ENCODE measurements around the gene C17orf75.
"Not testable (repeated sequence)": the region's sequence is repeated elsewhere in the genome, so short reads cannot be mapped to it uniquely, and the experiment has no call there.

Gene C17orf75

DNA sequence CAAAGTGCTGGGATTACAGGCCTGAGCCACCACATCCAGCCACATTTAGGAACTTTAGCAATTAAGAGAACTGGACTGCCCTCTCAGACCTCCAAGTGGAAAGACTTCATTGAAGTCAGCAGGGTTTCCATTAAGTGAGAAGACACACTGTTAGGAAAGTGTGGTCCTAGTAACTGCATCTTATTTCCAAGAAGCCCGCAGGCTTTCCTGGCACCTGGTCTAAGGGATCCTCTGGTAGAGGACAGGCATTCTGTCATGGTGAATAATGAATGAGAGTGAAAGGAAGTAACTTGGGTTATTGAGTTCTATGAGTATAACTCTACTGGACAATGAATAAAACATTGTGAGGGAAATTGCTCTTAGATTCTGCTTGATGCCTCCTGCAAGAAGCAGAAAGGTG lies 14.1 kb downstream of the C17orf75 start:
- H4K20me1 ChIP-seq = no peaks in the 10 kb centered on the region
- H3K9me3 ChIP-seq = no peaks in the 10 kb centered on the region
- H3K4me3 ChIP-seq = no peak overlapping the region
- H3K4me1 ChIP-seq = peaks cover 54% of the 10 kb centered on the region
- H3K9ac ChIP-seq = no peak overlapping the region
- H3K4me2 ChIP-seq = no peak overlapping the region
- TF ChIP-seq Cebpa-rat (IDR thresholded peaks at IDR 0.05) = no peak
- H3K36me3 ChIP-seq = peaks cover 10% of the 10 kb centered on the region
- no peak overlapping the region for H3K27ac ChIP-seq
- no peaks in the 10 kb centered on the region for H3K27me3 ChIP-seq

DNA sequence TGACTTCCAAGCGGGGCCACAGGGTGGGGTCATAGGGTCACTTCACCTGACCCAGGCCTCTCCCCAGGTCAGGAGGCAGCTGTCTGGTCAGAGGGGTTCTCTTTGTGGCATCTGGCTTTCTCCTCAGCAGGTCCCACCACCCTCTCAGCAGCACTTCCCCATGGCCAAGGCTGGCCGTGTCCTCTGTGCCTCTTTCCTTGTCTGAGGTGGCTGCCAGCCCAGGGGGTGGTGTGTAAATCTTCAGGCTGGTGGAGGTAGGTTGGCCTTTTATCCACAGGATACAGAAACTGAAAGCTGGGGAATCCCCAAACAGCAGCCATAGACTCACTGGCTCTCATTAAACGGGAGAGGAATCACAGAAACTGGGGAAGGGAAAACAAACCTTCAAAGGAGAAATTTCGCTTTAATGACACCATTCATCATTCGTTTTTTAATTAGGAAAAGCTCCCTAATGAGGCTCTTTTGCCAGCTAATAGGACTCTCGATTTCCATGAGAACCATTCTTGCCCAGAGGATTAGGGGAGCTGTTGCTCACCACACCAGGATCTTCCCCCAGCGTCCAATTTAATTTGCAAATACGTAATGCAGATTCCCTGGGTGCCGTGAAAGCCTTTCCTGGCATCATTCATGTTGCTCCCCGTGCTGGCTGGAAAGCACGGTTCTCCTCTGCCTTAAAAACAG lies 18.0 kb downstream of the C17orf75 start:
- Histone ChIP-seq H3K27ac (peak overlapping the region; percentile 38), H3K36me3 (no peaks in the 10 kb centered on the region), H3K9ac (0 out of 2 replicates have a peak overlapping the region, but pooled peaks have one; percentile 41), H3K9me3 (no peaks in the 10 kb centered on the region), H3K4me1 (peaks cover 21% of the 10 kb centered on the region), H3K27me3 (no peaks in the 10 kb centered on the region), H3K4me3 (no peak overlapping the region), H4K20me1 (no peaks in the 10 kb centered on the region), H3K4me2 (peak overlapping the region; percentile 37)
- TF ChIP-seq Cebpa-rat (IDR thresholded peaks at IDR 0.05) = no peak

DNA sequence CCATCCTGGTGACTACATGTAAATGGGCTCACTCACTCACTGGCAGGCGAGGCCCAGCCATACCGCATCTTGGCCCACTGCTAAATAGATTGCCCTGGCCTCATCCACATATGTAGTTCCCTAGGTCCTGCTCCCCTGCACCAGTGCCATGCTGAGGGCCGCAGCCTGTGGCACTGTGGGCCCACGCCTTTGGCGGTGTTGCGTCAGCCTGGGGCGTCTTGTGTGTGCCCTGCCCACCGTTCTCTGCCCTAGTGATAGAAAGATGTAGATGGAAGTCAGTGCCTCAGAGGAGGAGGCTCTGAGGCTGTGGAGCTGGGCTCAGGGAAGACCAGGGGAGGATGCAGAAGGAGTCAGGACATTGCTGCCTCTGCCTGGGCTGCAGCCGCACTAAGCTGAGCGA lies 18.9 kb downstream of the C17orf75 start:
- no peak overlapping the region for H3K27ac ChIP-seq
- no peaks in the 10 kb centered on the region for H4K20me1 ChIP-seq
- H3K9me3 ChIP-seq = no peaks in the 10 kb centered on the region

DNA sequence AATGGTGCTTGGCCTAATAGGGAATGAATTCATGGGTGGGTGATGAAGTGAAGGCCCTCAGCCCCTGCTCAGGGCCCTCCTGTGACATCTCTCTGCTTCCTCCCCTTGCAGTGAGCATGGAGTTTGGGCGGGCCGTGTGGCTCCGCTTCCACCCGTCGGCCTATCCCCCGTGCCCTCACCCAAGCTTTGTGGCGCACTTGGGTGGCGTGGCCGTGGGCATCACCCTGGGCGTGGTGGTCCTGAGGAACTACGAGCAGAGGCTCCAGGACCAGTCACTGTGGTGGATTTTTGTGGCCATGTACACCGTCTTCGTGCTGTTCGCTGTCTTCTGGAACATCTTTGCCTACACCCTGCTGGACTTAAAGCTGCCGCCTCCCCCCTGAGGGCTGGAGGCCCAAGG lies 21.1 kb downstream of the C17orf75 start:
- no peaks in the 10 kb centered on the region for H4K20me1 ChIP-seq
- no peaks in the 10 kb centered on the region for H3K9me3 ChIP-seq
- TF ChIP-seq Cebpa-rat (IDR thresholded peaks at IDR 0.05) = no peak
- H3K36me3 ChIP-seq = no peaks in the 10 kb centered on the region
- no peaks in the 10 kb centered on the region for H3K27me3 ChIP-seq
- peaks cover 15% of the 10 kb centered on the region for H3K4me1 ChIP-seq
- no peak overlapping the region for H3K9ac ChIP-seq
- no peak overlapping the region for H3K4me3 ChIP-seq
- H3K4me2 ChIP-seq = no peak overlapping the region
- no peak overlapping the region for H3K27ac ChIP-seq

More for the DNA sequence above, 18.9 kb downstream of the C17orf75 start:
- Histone ChIP-seq H3K36me3 (no peaks in the 10 kb centered on the region), H3K4me1 (peaks cover 15% of the 10 kb centered on the region), H3K27me3 (no peaks in the 10 kb centered on the region), H3K4me2 (peak overlapping the region; percentile 37), H3K4me3 (no peak overlapping the region), H3K9ac (no peak overlapping the region)
- TF ChIP-seq Cebpa-rat (IDR thresholded peaks at IDR 0.05) = no peak

DNA sequence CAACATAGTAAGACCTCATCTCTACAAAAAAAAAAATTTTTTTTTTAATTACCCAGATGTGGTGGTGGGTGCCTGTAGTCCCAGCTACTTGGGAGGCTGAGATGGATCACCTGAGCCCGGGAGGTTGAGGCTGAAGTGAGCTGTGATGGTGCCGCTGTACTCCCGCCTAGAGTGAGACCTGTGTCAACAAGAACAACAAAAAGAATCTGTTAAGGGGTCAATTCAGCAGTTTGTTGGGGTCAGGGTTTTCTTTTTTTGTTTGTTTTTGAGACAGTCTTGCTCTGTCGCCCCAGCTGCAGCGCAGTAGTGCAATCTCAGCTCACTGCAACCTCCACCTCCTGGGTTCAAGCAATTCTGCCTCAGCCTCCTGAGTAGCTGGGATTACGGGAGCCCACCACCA lies 21.9 kb downstream of the C17orf75 start:
- not testable (repeated sequence) for H3K9ac ChIP-seq, H3K4me2 ChIP-seq, H3K27me3 ChIP-seq

DNA sequence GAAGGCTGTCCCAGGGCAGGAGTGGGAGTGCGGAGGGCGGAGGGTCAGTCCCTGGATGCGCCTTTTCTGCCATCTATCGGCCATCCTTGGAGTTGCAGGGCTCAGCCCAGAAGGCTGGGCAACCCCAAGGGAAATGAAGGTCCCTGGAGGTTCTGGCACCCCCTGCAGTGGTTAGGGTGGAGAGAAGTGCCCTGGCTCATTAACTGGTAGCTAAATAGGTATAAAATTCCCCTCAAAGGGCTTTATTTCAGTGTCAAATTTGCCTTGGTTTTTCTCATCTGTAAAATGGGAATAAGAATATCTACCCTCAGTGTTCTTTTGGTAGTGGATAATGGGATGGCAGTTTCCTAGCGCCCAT lies 22.4 kb downstream of the C17orf75 start:
- TF ChIP-seq Cebpa-rat (IDR thresholded peaks at IDR 0.05) = no peak
- Histone ChIP-seq H3K36me3 (no peaks in the 10 kb centered on the region), H3K27ac (no peak overlapping the region), H3K9me3 (no peaks in the 10 kb centered on the region), H3K27me3 (no peaks in the 10 kb centered on the region), H3K4me1 (peaks cover 15% of the 10 kb centered on the region), H3K4me3 (0 out of 2 replicates have a peak overlapping the region, but pooled peaks have one; percentile 25), H4K20me1 (no peaks in the 10 kb centered on the region), H3K4me2 (peak overlapping the region; percentile 6; the same call in 1 of the 2 replicates), H3K9ac (no peak overlapping the region)

More for the DNA sequence above, 21.9 kb downstream of the C17orf75 start:
- H3K4me1 ChIP-seq = peaks cover 15% of the 10 kb centered on the region
- not testable (repeated sequence) for H4K20me1 ChIP-seq, H3K4me3 ChIP-seq, H3K27ac ChIP-seq, H3K36me3 ChIP-seq, H3K9me3 ChIP-seq

DNA sequence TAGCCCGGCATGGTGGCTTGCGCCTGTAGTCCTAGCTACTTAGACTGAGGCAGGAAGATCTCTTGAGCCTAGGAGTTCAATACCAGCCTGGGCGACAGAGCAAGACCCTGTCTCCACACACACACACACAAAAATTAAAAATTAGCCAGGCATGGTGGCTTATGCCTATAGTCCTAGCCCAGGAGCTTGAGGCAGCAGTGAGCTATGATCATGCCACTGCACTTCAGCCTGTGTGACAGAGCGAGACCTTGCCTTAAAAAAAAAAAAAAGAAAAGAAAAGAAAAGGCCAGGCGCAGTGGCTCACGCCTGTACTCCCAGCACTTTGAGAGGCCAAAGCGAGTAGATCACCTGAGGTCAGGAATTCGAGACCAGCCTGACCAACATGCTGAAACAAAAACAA lies 23.9 kb downstream of the C17orf75 start:
- Histone ChIP-seq H3K4me3 (no peak overlapping the region), H3K4me2 (no peak overlapping the region), H4K20me1 (no peaks in the 10 kb centered on the region), H3K4me1 (peaks cover 2% of the 10 kb centered on the region), H3K27ac (no peak overlapping the region), H3K9me3 (no peaks in the 10 kb centered on the region), H3K27me3 (no peaks in the 10 kb centered on the region), H3K9ac (no peak overlapping the region), H3K36me3 (no peaks in the 10 kb centered on the region)
- no peak for TF ChIP-seq Cebpa-rat (IDR thresholded peaks at IDR 0.05)

DNA sequence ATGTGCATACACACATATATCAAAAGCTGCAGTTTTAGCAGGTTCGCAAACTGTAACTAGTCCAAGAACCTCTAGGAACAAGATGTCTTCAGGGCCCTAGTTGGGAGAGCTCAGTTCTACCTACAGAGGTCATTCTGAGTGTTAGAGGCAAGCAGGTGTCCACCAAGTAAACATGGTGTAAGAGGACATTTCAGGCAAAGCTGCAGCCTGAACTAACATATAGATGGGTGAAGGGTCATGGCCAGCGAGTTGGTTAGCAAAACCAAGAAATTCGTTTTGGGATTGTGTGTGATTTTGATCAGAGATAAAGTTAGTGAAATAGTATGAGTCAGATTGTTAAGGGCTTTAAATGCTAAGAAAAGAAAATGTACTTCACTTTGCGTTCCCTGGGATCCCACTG lies 24.6 kb downstream of the C17orf75 start:
- Histone ChIP-seq H3K27ac (no peak overlapping the region), H3K4me3 (no peak overlapping the region), H3K9ac (no peak overlapping the region), H4K20me1 (no peaks in the 10 kb centered on the region), H3K27me3 (no peaks in the 10 kb centered on the region), H3K9me3 (no peaks in the 10 kb centered on the region), H3K36me3 (no peaks in the 10 kb centered on the region), H3K4me2 (no peak overlapping the region), H3K4me1 (no peaks in the 10 kb centered on the region)
- TF ChIP-seq Cebpa-rat (IDR thresholded peaks at IDR 0.05) = no peak

DNA sequence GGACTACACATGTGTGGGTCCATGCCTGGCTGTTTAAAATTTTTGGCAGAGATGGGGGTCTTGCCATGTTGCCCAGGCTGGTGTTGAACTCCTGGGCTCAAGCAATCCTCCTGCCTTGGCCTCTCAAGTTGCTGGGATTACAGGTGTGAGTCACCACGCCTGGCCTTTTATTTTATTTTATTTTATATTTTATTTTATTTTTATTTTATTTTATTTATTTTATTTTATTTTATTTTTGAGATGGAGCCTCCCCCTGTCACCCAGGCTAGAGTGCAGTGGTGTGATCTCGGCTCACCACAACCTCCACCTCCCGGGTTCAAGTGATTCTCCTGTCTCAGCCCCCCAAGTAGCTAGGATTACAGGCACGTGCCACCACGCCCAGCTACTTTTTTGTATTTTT lies 25.3 kb downstream of the C17orf75 start:
- not testable (repeated sequence) for H3K4me1 ChIP-seq, H3K4me2 ChIP-seq, H3K27me3 ChIP-seq

DNA sequence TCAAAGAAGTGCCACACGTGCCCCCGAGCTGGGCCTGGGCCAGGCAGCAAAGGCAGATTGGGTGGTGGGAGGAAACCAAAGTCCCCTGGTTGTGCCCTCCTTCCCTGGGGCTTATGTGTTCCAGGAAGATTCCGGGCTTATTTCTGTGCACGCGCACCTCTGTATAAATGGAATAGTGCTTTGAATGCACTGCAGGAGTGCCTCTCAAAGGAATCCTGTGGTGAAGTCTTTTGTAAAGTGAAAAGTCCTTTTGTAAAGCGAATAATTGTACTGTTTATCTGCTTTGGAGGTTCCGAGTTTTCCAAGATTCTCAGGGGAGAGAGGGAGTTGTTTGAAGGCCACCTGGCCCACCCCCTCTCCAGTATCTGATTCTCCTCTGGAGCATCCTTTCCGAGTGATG lies 26.8 kb downstream of the C17orf75 start:
- no peak overlapping the region for H3K27ac ChIP-seq
- no peak overlapping the region for H3K9ac ChIP-seq
- H3K4me3 ChIP-seq = no peak overlapping the region
- H3K27me3 ChIP-seq = no peaks in the 10 kb centered on the region
- H3K9me3 ChIP-seq = no peaks in the 10 kb centered on the region
- no peak for TF ChIP-seq Cebpa-rat (IDR thresholded peaks at IDR 0.05)
- no peaks in the 10 kb centered on the region for H4K20me1 ChIP-seq
- H3K4me2 ChIP-seq = no peak overlapping the region
- no peaks in the 10 kb centered on the region for H3K4me1 ChIP-seq
- H3K36me3 ChIP-seq = no peaks in the 10 kb centered on the region

More for the DNA sequence above, 25.3 kb downstream of the C17orf75 start:
- not testable (repeated sequence) for H3K27ac ChIP-seq, H4K20me1 ChIP-seq, H3K4me3 ChIP-seq, H3K9me3 ChIP-seq, H3K9ac ChIP-seq, H3K36me3 ChIP-seq

DNA sequence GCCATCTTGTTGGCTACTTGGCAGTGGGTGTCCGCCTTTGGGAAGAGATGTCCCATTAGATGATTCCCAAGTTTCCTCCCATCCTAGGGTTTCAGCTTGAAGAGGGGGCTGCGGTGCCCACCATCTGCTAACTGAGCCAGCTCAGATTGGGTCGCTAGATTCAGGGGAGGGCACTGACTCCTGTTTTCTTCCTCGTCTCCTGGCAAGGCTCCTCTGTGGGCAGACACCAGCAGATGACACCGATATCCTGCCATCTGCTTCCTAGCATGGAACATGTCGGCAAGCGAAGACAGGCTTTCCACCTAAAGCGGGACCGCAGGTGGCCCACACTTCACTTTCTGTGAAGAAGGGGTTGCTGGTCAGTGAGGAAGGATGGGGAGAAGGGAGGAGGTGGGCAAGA lies 27.3 kb downstream of the C17orf75 start:
- Histone ChIP-seq H4K20me1 (no peaks in the 10 kb centered on the region), H3K27ac (no peak overlapping the region), H3K27me3 (no peaks in the 10 kb centered on the region), H3K9ac (no peak overlapping the region), H3K4me2 (no peak overlapping the region), H3K9me3 (no peaks in the 10 kb centered on the region), H3K36me3 (no peaks in the 10 kb centered on the region), H3K4me3 (no peak overlapping the region), H3K4me1 (no peaks in the 10 kb centered on the region)
- TF ChIP-seq Cebpa-rat (IDR thresholded peaks at IDR 0.05) = no peak
